ENCODE data around the gene SERPINB6. TPM values are rescaled to one million over a fixed set of nuclear protein-coding genes. Genes with fewer than 3 reads are reported as not detected.

The SERPINB6 gene
- total and polyA plus RNA-seq, 2 of the 4 experiments (the other 2 are of a cell fraction): 37.1 to 91.1 TPM

DNA sequence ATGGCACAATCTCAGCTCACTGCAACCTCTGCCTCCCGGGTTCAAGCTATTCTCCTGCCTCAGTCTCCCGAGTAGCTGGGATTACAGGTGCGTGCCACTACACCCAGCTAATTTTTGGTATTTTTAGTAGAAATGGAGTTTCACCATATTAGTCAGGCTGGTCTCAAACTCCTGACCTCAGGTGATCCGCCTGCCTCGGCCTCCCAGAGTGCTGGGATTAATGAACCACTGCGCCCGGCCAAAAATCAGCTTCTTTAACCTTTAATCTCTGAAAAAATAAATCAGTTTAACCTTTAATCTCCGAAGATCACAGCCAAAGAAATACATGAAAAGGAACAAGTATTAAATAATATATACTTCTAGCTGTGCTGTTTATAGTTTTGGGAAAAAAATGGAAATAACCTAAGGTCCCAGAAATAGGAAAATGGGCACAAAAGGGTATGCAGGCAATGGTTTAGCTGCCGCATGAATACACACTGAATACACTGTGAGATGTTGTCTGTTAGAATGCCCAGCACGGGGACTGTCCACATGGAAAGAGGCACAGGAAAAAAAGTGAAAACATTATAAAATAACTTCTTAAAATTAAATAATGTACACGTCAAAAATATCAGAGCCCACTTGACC, 29.9 kb upstream of the SERPINB6 start (continued):
- TF ChIP-seq CEBPB (IDR thresholded peaks at IDR 0.05; ENCODE audit: low read depth, low read length): no peak

DNA sequence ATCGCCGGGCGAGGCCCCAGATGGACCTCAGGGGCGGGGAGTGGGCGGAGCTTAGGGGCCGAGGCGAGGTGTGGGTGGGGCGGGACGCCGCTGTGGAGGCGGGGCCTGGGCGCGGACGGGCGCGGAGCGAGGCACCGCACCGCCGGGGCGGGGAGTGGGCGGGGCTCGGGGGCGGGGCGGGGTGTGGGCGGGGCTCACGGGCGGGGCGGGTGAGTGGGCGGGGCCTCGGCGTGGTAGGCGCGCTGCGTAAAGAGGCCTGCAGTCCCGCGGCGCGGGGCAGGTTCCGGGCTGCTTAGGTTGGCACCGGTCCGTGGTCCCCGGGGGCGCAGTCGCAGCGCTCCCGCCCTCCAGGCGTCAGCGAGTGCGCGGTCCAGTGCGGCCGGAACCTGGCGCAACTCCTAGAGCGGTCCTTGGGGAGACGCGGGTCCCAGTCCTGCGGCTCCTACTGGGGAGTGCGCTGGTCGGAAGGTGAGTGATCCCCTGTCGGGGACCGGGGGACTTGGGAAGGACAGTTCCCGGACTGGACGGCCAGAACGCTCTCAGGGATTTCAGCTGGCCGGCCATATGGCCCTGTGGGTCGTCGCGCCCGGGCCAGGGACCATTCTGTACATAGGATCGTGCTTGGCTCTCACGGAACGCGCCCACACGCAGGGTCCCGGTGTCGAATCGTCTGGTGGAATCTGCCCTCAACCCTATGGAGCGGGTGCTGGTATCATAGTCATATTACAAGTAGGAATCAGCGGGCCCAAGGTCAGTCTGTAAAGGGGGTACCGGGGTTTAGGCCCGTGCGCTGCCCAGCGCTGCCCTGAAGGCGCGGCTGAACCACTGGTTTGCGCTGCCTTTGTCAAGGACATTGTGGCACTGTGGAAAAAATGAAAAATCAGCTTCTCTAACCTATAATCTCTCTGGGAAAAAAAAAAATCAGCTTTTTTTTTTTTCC, 28.5 kb upstream of the SERPINB6 start, which contains the start of gene NQO2:
Gene NQO2 (plus strand): TSS at position 277 of the 940 bp plus-strand sequence. CDS start 6,659 bp downstream, outside the sequence.
- peaks cover 4% of the 10 kb centered on the region; the same call in 1 of the 2 replicates for H3K9me1 ChIP-seq (ENCODE audit: insufficient read depth, low read length)
- 0 out of 2 replicates have a peak within 1 kb of the TSS, but pooled peaks have one; percentile 19 for H3K56ac ChIP-seq (ENCODE audit: extremely low read depth, insufficient read depth, low read length)
- DNase-seq: peak; percentile 73
- peak within 1 kb of the TSS; percentile 18 for H3K4ac ChIP-seq (ENCODE audit: low read depth, low read length)
- H3K18ac ChIP-seq (ENCODE audit: low read depth, low read length): peak within 1 kb of the TSS; percentile 2; the same call in 1 of the 2 replicates
- H3K36me3 ChIP-seq (ENCODE audit: control insufficient read depth, insufficient read depth, low read length): peaks cover 5% of the 10 kb centered on the region; the same call in 1 of the 2 replicates
- H4K8ac ChIP-seq (ENCODE audit: low read depth in 2 of 2, low read length in 2 of 2): peak within 1 kb of the TSS in 1 of 2 experiments; percentile 29; a peak in 2 of 4 replicates
- peak within 1 kb of the TSS; percentile 78 for H3K4me3 ChIP-seq (ENCODE audit: insufficient read depth, low read depth, low read length)
- peak within 1 kb of the TSS; percentile 62 for H3K23ac ChIP-seq (ENCODE audit: low read depth, low read length)
- in situ Hi-C loops (cut with MboI; ENCODE audit: low sequenced_read_pairs) (loop anchor here (10.0 kb wide), 2 partner anchors 55 to 255 kb away; partner anchors contain the start of gene PSMG4), dilution Hi-C loops (cut with HindIII; ENCODE audit: low sequenced_read_pairs, unreplicated experiment) (no loop called here), intact Hi-C loops (cut with micrococcal nuclease) (loop anchor here (1.0 to 5.0 kb wide), 2 partner anchors 53 to 732 kb away; no protein-coding TSS in a partner anchor)
- WGBS, 2 experiments (ENCODE audit: extremely low coverage in 2 of 2, insufficient read length in 1 of 2): 2% methylated on average over 21 of the region's 87 CpGs; no CpG with 5 or more reads in 1 of the 2 experiments
- H4K5ac ChIP-seq (ENCODE audit: low read depth, low read length): no peak within 1 kb of the TSS; the same call in 1 of the 2 replicates
- H3K9me3 ChIP-seq (ENCODE audit: control insufficient read depth, insufficient read depth, low read length): no peaks in the 10 kb centered on the region
- H3K9ac ChIP-seq (ENCODE audit: low read depth, low read length): peak within 1 kb of the TSS; percentile 69
- no peaks in the 10 kb centered on the region for H4K20me1 ChIP-seq (ENCODE audit: insufficient read depth, low read length)
- no peak within 1 kb of the TSS for H2BK15ac ChIP-seq (ENCODE audit: low read depth, low read length)
- ATAC-seq (ENCODE audit: low read depth): peak; percentile 97
- H3K79me1 ChIP-seq (ENCODE audit: low read depth in 1 of 2, low read length in 2 of 2): peaks cover 0 to 20% of the 10 kb centered on the region in 2 experiments; a peak in 2 of 4 replicates
- H2BK5ac ChIP-seq (ENCODE audit: low read depth, low read length, poor library complexity, severe bottlenecking): peak within 1 kb of the TSS; percentile 64
- peak within 1 kb of the TSS; percentile 100 for H2AFZ ChIP-seq (replicated peaks; ENCODE audit: low read length, poor library complexity)
- no peaks in the 10 kb centered on the region for H3K27me3 ChIP-seq (ENCODE audit: control insufficient read depth, insufficient read depth, low read length)
- peak within 1 kb of the TSS; percentile 94 for H2AK9ac ChIP-seq (replicated peaks; ENCODE audit: low read depth, low read length, poor library complexity)
- H4K91ac ChIP-seq (ENCODE audit: insufficient read depth, low read depth, low read length): 0 out of 2 replicates have a peak within 1 kb of the TSS, but pooled peaks have one; percentile 28
- peaks cover 5% of the 10 kb centered on the region for H3K4me1 ChIP-seq (ENCODE audit: control insufficient read depth, insufficient read depth, low read length)
- no TSS peak for BruUV-seq (replicated peaks)
- ChIA-PET POLR2A (ENCODE audit: unreplicated experiment) (interaction anchor here (0.5 to 0.6 kb wide), 4 partner anchors 24 to 130 kb away, joined by 3 to 6 read pairs (median 4); no protein-coding TSS in a partner anchor), CTCF (no interaction called here)
- no peak within 1 kb of the TSS for H2BK20ac ChIP-seq (ENCODE audit: low read depth, low read length)
- H2BK120ac ChIP-seq (ENCODE audit: low read depth, low read length): peak within 1 kb of the TSS; percentile 38; the same call in 1 of the 2 replicates
- peak within 1 kb of the TSS; percentile 17; the same call in 1 of the 2 replicates for H2AK5ac ChIP-seq (ENCODE audit: low read depth, low read length)
- peak within 1 kb of the TSS; percentile 89 for H3K4me2 ChIP-seq (ENCODE audit: low read depth, low read length)
- peak within 1 kb of the TSS; percentile 91 for H3K14ac ChIP-seq (replicated peaks; ENCODE audit: low read depth, low read length)
- H3K27ac ChIP-seq (ENCODE audit: insufficient read depth, low read length): peak within 1 kb of the TSS; percentile 58
- TF ChIP-seq NFE2L2 (IDR thresholded peaks at IDR 0.05; ENCODE audit: low read depth, low read length): no peak
- peak; percentile 39; the same call in 1 of the 2 replicates for TF ChIP-seq MAZ (IDR thresholded peaks at IDR 0.05; ENCODE audit: borderline replicate concordance, low read depth, low read length)
- TF ChIP-seq FOS (IDR thresholded peaks at IDR 0.05; ENCODE audit: low read depth, low read length): no peak
- no peak for TF ChIP-seq SMC3 (IDR thresholded peaks at IDR 0.05; ENCODE audit: low read depth, low read length)
- TF ChIP-seq ELK1 (IDR thresholded peaks at IDR 0.05; ENCODE audit: borderline replicate concordance, low read depth, low read length): no peak
- TF ChIP-seq POLR2A (IDR thresholded peaks at IDR 0.05; ENCODE audit: low read depth, low read length): peak; percentile 82
- TF ChIP-seq, protein P1, sequence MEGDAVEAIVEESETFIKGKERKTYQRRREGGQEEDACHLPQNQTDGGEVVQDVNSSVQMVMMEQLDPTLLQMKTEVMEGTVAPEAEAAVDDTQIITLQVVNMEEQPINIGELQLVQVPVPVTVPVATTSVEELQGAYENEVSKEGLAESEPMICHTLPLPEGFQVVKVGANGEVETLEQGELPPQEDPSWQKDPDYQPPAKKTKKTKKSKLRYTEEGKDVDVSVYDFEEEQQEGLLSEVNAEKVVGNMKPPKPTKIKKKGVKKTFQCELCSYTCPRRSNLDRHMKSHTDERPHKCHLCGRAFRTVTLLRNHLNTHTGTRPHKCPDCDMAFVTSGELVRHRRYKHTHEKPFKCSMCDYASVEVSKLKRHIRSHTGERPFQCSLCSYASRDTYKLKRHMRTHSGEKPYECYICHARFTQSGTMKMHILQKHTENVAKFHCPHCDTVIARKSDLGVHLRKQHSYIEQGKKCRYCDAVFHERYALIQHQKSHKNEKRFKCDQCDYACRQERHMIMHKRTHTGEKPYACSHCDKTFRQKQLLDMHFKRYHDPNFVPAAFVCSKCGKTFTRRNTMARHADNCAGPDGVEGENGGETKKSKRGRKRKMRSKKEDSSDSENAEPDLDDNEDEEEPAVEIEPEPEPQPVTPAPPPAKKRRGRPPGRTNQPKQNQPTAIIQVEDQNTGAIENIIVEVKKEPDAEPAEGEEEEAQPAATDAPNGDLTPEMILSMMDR (conservative IDR thresholded peaks at IDR 0.05; ENCODE audit: low read depth, low read length): 0 out of 2 replicates have a peak, but pooled peaks have one; percentile 0
- no peak for TF ChIP-seq BHLHE40 (IDR thresholded peaks at IDR 0.05; ENCODE audit: low read depth, low read length)
- TF ChIP-seq MXI1 (IDR thresholded peaks at IDR 0.05; ENCODE audit: borderline replicate concordance, low read depth, low read length): no peak
